Measurements from ENCODE around the gene MAGEA11. TPM values are rescaled to one million over a fixed set of nuclear protein-coding genes. Genes with fewer than 3 reads are reported as not detected.
"Not testable (repeated sequence)": the region's sequence is repeated elsewhere in the genome, so short reads cannot be mapped to it uniquely, and the experiment has no call there.

MAGEA11 gene
- total RNA-seq, 2 experiments from 2014 or later = not detected

- intact Hi-C loops (cut with micrococcal nuclease; ENCODE audit: unreplicated experiment) = no loop called here
- H4K20me1 ChIP-seq (ENCODE audit: insufficient read depth, low read length) = no peaks in the 10 kb centered on the region
- no peaks in the 10 kb centered on the region for H3K36me3 ChIP-seq (ENCODE audit: insufficient read depth, low read length)
- no peak overlapping the region for H3K27ac ChIP-seq (ENCODE audit: low read depth, low read length, poor library complexity, severe bottlenecking)
- H3K79me2 ChIP-seq (ENCODE audit: insufficient read depth, low read depth, low read length) = no peaks in the 10 kb centered on the region
- TF ChIP-seq, protein P1, sequence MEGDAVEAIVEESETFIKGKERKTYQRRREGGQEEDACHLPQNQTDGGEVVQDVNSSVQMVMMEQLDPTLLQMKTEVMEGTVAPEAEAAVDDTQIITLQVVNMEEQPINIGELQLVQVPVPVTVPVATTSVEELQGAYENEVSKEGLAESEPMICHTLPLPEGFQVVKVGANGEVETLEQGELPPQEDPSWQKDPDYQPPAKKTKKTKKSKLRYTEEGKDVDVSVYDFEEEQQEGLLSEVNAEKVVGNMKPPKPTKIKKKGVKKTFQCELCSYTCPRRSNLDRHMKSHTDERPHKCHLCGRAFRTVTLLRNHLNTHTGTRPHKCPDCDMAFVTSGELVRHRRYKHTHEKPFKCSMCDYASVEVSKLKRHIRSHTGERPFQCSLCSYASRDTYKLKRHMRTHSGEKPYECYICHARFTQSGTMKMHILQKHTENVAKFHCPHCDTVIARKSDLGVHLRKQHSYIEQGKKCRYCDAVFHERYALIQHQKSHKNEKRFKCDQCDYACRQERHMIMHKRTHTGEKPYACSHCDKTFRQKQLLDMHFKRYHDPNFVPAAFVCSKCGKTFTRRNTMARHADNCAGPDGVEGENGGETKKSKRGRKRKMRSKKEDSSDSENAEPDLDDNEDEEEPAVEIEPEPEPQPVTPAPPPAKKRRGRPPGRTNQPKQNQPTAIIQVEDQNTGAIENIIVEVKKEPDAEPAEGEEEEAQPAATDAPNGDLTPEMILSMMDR (conservative IDR thresholded peaks at IDR 0.05; ENCODE audit: low read length) = no peak
- TF ChIP-seq EZH2phosphoT487 (IDR thresholded peaks at IDR 0.05; ENCODE audit: borderline replicate concordance, low read depth, low read length) = no peak
- no peaks in the 10 kb centered on the region for H3K4me1 ChIP-seq (ENCODE audit: insufficient read depth, low read length, poor library complexity, severe bottlenecking)
- ChIA-PET CTCF (ENCODE audit: unreplicated experiment) (no interaction called here), POLR2A (no interaction called here)
- H3K9me3 ChIP-seq (ENCODE audit: low read length) = no peaks in the 10 kb centered on the region
- no peak for DNase-seq (ENCODE audit: low spot score)
- H3K9me2 ChIP-seq (ENCODE audit: insufficient read depth, low read length) = no peaks in the 10 kb centered on the region
- H3K4me2 ChIP-seq (ENCODE audit: low read length) = no peak overlapping the region
- BruUV-seq (replicated peaks) = no TSS peak
- H2AFZ ChIP-seq (ENCODE audit: low read length) = no peak overlapping the region
- no peak overlapping the region for H3K4me3 ChIP-seq (ENCODE audit: low read depth, low read length, poor library complexity, severe bottlenecking)
These were observed 20.1 kb upstream of the MAGEA11 start for GRCh38 chrX:149691794-149692193.

DNA sequence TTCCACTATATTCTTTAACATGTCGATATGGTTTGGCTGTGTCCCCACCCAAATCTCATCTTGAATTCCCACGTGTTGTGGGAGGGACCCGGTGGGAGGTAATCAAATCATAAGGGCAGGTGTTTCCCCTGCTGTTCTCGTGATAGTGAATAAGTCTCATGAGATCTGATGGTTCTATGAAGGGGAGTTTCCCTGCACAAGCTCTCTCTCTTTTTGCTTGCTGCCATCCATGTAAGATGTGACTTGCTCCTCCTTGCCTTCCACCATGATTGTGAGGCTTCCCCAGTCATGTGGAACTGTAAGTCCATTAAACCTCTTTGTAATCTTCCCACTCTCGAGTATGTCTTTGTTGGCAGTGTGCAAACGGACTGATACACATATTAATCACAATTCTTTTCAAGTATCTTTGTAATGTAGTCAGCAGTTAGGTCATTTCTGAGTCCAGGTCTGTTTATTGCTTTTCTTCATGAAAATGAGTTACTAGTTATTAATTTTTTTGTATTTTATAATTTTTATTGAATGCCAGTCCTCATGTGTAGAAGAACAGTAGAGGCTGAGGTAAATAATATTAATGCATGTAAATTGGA lies 19.1 kb upstream of the MAGEA11 start:
- H3K4me2 ChIP-seq (ENCODE audit: low read length); BruUV-seq (replicated peaks); H3K79me2 ChIP-seq (ENCODE audit: insufficient read depth, low read depth, low read length); H3K4me3 ChIP-seq (ENCODE audit: low read depth, low read length, poor library complexity, severe bottlenecking); DNase-seq (ENCODE audit: low spot score); POLR2A ChIA-PET; H3K36me3 ChIP-seq (ENCODE audit: insufficient read depth, low read length); H3K27ac ChIP-seq (ENCODE audit: low read depth, low read length, poor library complexity, severe bottlenecking); H3K9me2 ChIP-seq (ENCODE audit: insufficient read depth, low read length); intact Hi-C loops (cut with micrococcal nuclease; ENCODE audit: unreplicated experiment); H2AFZ ChIP-seq (ENCODE audit: low read length); H3K4me1 ChIP-seq (ENCODE audit: insufficient read depth, low read length, poor library complexity, severe bottlenecking); CTCF ChIA-PET (ENCODE audit: unreplicated experiment); H4K20me1 ChIP-seq (ENCODE audit: insufficient read depth, low read length); H3K9me3 ChIP-seq (ENCODE audit: low read length): not testable (repeated sequence)

DNA sequence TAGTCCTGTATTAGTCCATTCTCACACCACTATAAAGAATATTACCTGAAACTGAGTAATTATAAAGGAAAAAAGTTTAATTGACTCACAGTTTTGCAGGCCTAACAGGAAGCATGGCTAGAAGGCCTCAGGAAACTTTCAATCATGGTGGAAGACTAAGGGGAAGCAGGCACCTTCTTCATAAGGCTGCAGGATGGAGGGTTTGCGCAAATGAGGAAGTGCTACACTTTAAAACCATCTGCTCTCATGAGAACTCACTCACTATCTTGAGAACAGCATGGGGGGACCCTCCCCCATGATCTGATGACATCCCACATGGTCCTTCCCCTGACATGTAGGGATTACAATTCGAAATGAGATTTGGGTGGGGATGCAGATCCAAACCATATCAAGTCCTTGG lies 12.1 kb upstream of the MAGEA11 start:
- CTCF ChIA-PET (ENCODE audit: unreplicated experiment) = no interaction called here
- intact Hi-C loops (cut with micrococcal nuclease; ENCODE audit: unreplicated experiment) = loop anchor here (5.0 kb wide), 1 partner anchor 387 kb away; no protein-coding TSS in a partner anchor
- TF ChIP-seq EZH2phosphoT487 (IDR thresholded peaks at IDR 0.05; ENCODE audit: borderline replicate concordance, low read depth, low read length) = no peak
- TF ChIP-seq, protein P1 (conservative IDR thresholded peaks at IDR 0.05; ENCODE audit: low read length) = no peak

More for the DNA sequence above, 12.1 kb upstream of the MAGEA11 start:
- no peak overlapping the region for H3K27ac ChIP-seq (ENCODE audit: low read depth, low read length, poor library complexity, severe bottlenecking)
- H2AFZ ChIP-seq (ENCODE audit: low read length) = no peak overlapping the region
- H3K4me3 ChIP-seq (ENCODE audit: low read depth, low read length, poor library complexity, severe bottlenecking) = no peak overlapping the region
- H3K9me2 ChIP-seq (ENCODE audit: insufficient read depth, low read length) = no peaks in the 10 kb centered on the region
- no peaks in the 10 kb centered on the region for H3K36me3 ChIP-seq (ENCODE audit: insufficient read depth, low read length)
- POLR2A ChIA-PET = interaction anchor here (0.5 kb wide), 2 partner anchors 98 to 450 kb away, joined by 3 read pairs; no protein-coding TSS in a partner anchor
- H3K79me2 ChIP-seq (ENCODE audit: insufficient read depth, low read depth, low read length) = no peaks in the 10 kb centered on the region
- DNase-seq (ENCODE audit: low spot score) = peak; percentile 1
- H3K4me1 ChIP-seq (ENCODE audit: insufficient read depth, low read length, poor library complexity, severe bottlenecking) = no peaks in the 10 kb centered on the region
- H3K9me3 ChIP-seq (ENCODE audit: low read length) = no peaks in the 10 kb centered on the region
- H4K20me1 ChIP-seq (ENCODE audit: insufficient read depth, low read length) = no peaks in the 10 kb centered on the region
- H3K4me2 ChIP-seq (ENCODE audit: low read length) = no peak overlapping the region
- no TSS peak for BruUV-seq (replicated peaks)

Measured in OCI-LY7 (cell line).